ENCODE measurements around the gene GIPR. TPM values are rescaled to one million over a fixed set of nuclear protein-coding genes. Genes with fewer than 3 reads are reported as not detected.
A peak's percentile ranks its signal among the peaks of the same experiment; 100 is the strongest.

The GIPR gene
- total and polyA plus RNA-seq, 7 donors, result under 0.01 to 0.08 TPM; not detected in 5

- 0 to 2% (median 1%) methylated on average over 27 of the region's 27 CpGs for WGBS, 3 donors
- H3K4me1 ChIP-seq, result peaks cover 16% of the 10 kb centered on the region
- intact Hi-C loops (cut with DNase I), result no loop called here
- no peak overlapping the region for H3K27ac ChIP-seq
- no peaks in the 10 kb centered on the region for H3K36me3 ChIP-seq (ENCODE audit: insufficient read depth in 1 of 2, low read depth in 1 of 2)
- peaks cover 0 to 45% (median 0%) of the 10 kb centered on the region in 3 donors for H3K27me3 ChIP-seq (ENCODE audit: insufficient read depth in 3 of 3, low read length in 2 of 3)
- H3K4me3 ChIP-seq, result peak overlapping the region; percentile 56
- H3K9me3 ChIP-seq, result no peaks in the 10 kb centered on the region
- no peak for TF ChIP-seq CTCF (IDR thresholded peaks at IDR 0.05)
- peak; percentile 62 to 86 for DNase-seq
- ATAC-seq, result peak; percentile 47 to 80 (median 56)
Observed at GRCh38 chr19:45645631-45646344, 22.2 kb upstream of the GIPR start.

- no peaks in the 10 kb centered on the region for H3K9me3 ChIP-seq
- H3K27ac ChIP-seq, result no peak overlapping the region
- ATAC-seq (no peak), DNase-seq (no peak)
- H3K4me1 ChIP-seq, result peaks cover 16% of the 10 kb centered on the region
- 12 to 15% (median 15%) methylated on average over 9 of the region's 9 CpGs for WGBS, 3 donors
- peaks cover 0 to 45% (median 0%) of the 10 kb centered on the region in 3 donors for H3K27me3 ChIP-seq (ENCODE audit: insufficient read depth in 3 of 3, low read length in 2 of 3)
- H3K4me3 ChIP-seq, result peak overlapping the region; percentile 56
- intact Hi-C loops (cut with DNase I), result no loop called here
- H3K36me3 ChIP-seq (ENCODE audit: insufficient read depth in 1 of 2, low read depth in 1 of 2), result no peaks in the 10 kb centered on the region
- TF ChIP-seq CTCF (IDR thresholded peaks at IDR 0.05), result no peak
Observed at GRCh38 chr19:45646345-45646698, 21.7 kb upstream of the GIPR start.

- no peak overlapping the region for H3K4me3 ChIP-seq
- H3K27ac ChIP-seq, result no peak overlapping the region
- intact Hi-C loops (cut with DNase I), result no loop called here
- WGBS, 3 donors, result 70 to 87% (median 72%) methylated on average over 3 of the region's 3 CpGs
- ATAC-seq, result no peak
- H3K27me3 ChIP-seq (ENCODE audit: insufficient read depth in 3 of 3, low read length in 2 of 3), result peaks cover 0 to 32% (median 0%) of the 10 kb centered on the region in 3 donors
- H3K9me3 ChIP-seq, result no peaks in the 10 kb centered on the region
- H3K4me1 ChIP-seq, result peaks cover 5% of the 10 kb centered on the region
- no peaks in the 10 kb centered on the region for H3K36me3 ChIP-seq (ENCODE audit: insufficient read depth in 1 of 2, low read depth in 1 of 2)
- DNase-seq, result no peak
- no peak for TF ChIP-seq CTCF (IDR thresholded peaks at IDR 0.05)
Observed at GRCh38 chr19:45650722-45651121, 17.3 kb upstream of the GIPR start.

GRCh38 chr19:45653634-45654033, 14.4 kb upstream of the GIPR start:
- Histone ChIP-seq H3K27ac (no peak overlapping the region), H3K9me3 (no peaks in the 10 kb centered on the region), H3K4me3 (no peak overlapping the region), H3K36me3 (ENCODE audit: insufficient read depth in 1 of 2, low read depth in 1 of 2) (no peaks in the 10 kb centered on the region), H3K27me3 (ENCODE audit: insufficient read depth in 3 of 3, low read length in 2 of 3) (peaks cover 0 to 21% (median 0%) of the 10 kb centered on the region in 3 donors), H3K4me1 (no peaks in the 10 kb centered on the region)
- ATAC-seq (no peak), DNase-seq (no peak)
- WGBS, 3 donors, result 19 to 46% (median 31%) methylated on average over 5 of the region's 5 CpGs
- intact Hi-C loops (cut with DNase I), result no loop called here
- TF ChIP-seq CTCF (IDR thresholded peaks at IDR 0.05), result no peak

- intact Hi-C loops (cut with DNase I), result no loop called here
- H3K4me3 ChIP-seq, result no peak overlapping the region
- no peaks in the 10 kb centered on the region for H3K36me3 ChIP-seq (ENCODE audit: insufficient read depth in 1 of 2, low read depth in 1 of 2)
- peaks cover 0 to 15% (median 0%) of the 10 kb centered on the region in 3 donors for H3K27me3 ChIP-seq (ENCODE audit: insufficient read depth in 3 of 3, low read length in 2 of 3)
- no peak for TF ChIP-seq CTCF (IDR thresholded peaks at IDR 0.05)
- H3K27ac ChIP-seq, result no peak overlapping the region
- 31 to 95% (median 59%) methylated on average over 3 of the region's 3 CpGs for WGBS, 3 donors
- DNase-seq (no peak), ATAC-seq (no peak)
- no peaks in the 10 kb centered on the region for H3K4me1 ChIP-seq
- no peaks in the 10 kb centered on the region for H3K9me3 ChIP-seq
Observed at GRCh38 chr19:45655073-45655472, 12.9 kb upstream of the GIPR start.
